Measurements from ENCODE around the gene ZNF783. TPM values are rescaled to one million over a fixed set of nuclear protein-coding genes. Genes with fewer than 3 reads are reported as not detected.

ZNF783 gene
- total RNA-seq, 1 donor = 13.4 TPM

DNA sequence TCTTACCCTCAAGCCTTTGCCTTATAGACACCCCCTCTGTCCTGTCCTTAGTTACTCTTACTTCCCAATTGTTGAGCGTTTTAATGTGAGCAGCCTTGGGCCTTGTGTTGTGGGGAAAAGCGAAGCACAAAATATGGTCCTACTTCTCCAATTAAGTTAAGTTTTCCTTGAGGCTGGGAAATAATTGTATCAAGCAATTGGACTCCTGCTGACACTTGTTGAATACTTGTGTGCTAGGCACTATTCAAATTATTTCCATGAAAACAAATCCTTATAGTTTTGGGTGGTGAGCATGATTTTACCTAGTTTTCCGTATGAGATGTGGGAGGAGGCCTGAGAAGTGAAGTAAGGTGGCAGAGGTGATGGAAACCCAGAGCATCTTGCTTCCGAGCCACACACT, 5.4 kb upstream of the ZNF783 start:
- no peak overlapping the region for H3K4me3 ChIP-seq (ENCODE audit: insufficient read depth, low read length)
- peaks cover 9% of the 10 kb centered on the region for H3K4me1 ChIP-seq (ENCODE audit: insufficient read depth, low read length)
- H3K36me3 ChIP-seq (ENCODE audit: insufficient read depth, low read length) = peaks cover 32% of the 10 kb centered on the region
- TF ChIP-seq, protein P1, sequence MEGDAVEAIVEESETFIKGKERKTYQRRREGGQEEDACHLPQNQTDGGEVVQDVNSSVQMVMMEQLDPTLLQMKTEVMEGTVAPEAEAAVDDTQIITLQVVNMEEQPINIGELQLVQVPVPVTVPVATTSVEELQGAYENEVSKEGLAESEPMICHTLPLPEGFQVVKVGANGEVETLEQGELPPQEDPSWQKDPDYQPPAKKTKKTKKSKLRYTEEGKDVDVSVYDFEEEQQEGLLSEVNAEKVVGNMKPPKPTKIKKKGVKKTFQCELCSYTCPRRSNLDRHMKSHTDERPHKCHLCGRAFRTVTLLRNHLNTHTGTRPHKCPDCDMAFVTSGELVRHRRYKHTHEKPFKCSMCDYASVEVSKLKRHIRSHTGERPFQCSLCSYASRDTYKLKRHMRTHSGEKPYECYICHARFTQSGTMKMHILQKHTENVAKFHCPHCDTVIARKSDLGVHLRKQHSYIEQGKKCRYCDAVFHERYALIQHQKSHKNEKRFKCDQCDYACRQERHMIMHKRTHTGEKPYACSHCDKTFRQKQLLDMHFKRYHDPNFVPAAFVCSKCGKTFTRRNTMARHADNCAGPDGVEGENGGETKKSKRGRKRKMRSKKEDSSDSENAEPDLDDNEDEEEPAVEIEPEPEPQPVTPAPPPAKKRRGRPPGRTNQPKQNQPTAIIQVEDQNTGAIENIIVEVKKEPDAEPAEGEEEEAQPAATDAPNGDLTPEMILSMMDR (IDR thresholded peaks at IDR 0.05; ENCODE audit: extremely low read depth, low read depth, low read length) = no peak
- no peak for DNase-seq (ENCODE audit: insufficient read length, low spot score, missing footprints)
- no peaks in the 10 kb centered on the region for H3K27me3 ChIP-seq (ENCODE audit: insufficient read depth, low read length)
- no peak overlapping the region for H3K27ac ChIP-seq (ENCODE audit: low read depth, low read length)
- no peak overlapping the region for H2AFZ ChIP-seq (ENCODE audit: low read length)
- H4K20me1 ChIP-seq (ENCODE audit: insufficient read depth, low read length) = no peaks in the 10 kb centered on the region
- H3K4me2 ChIP-seq (ENCODE audit: insufficient read depth, low read length) = no peak overlapping the region
- H3K79me2 ChIP-seq (ENCODE audit: insufficient read depth, low read length) = no peaks in the 10 kb centered on the region
- H3K9me3 ChIP-seq (ENCODE audit: low read depth, low read length) = no peaks in the 10 kb centered on the region

DNA sequence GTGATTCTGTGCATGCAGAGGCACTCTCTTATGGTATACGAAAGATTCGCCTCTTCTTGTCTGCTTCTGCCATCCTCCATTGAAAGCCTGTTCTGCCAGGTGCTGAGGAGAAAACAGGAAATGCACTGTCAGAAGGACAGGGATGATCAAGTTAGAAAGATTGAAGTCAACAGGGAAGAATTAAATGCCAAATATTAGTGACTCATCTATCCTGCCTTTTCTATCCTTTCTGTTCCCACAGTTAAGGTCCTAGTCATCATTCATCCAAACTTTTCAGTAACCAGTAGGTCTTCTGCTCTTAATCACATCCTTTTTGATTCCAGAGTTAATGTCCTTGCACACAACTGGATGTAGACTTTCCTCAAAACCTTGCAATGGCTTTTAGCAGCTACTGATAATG, 4.8 kb upstream of the ZNF783 start:
- no peak overlapping the region for H2AFZ ChIP-seq (ENCODE audit: low read length)
- H3K4me1 ChIP-seq (ENCODE audit: insufficient read depth, low read length) = peaks cover 10% of the 10 kb centered on the region
- H3K9me3 ChIP-seq (ENCODE audit: low read depth, low read length) = no peaks in the 10 kb centered on the region
- TF ChIP-seq, protein P1 (IDR thresholded peaks at IDR 0.05; ENCODE audit: extremely low read depth, low read depth, low read length) = no peak
- H3K27me3 ChIP-seq (ENCODE audit: insufficient read depth, low read length) = no peaks in the 10 kb centered on the region
- no peaks in the 10 kb centered on the region for H4K20me1 ChIP-seq (ENCODE audit: insufficient read depth, low read length)
- H3K79me2 ChIP-seq (ENCODE audit: insufficient read depth, low read length) = no peaks in the 10 kb centered on the region
- H3K27ac ChIP-seq (ENCODE audit: low read depth, low read length) = no peak overlapping the region
- peak; percentile 60 for DNase-seq (ENCODE audit: insufficient read length, low spot score, missing footprints)
- H3K4me2 ChIP-seq (ENCODE audit: insufficient read depth, low read length) = no peak overlapping the region
- peaks cover 27% of the 10 kb centered on the region for H3K36me3 ChIP-seq (ENCODE audit: insufficient read depth, low read length)
- no peak overlapping the region for H3K4me3 ChIP-seq (ENCODE audit: insufficient read depth, low read length)

DNA sequence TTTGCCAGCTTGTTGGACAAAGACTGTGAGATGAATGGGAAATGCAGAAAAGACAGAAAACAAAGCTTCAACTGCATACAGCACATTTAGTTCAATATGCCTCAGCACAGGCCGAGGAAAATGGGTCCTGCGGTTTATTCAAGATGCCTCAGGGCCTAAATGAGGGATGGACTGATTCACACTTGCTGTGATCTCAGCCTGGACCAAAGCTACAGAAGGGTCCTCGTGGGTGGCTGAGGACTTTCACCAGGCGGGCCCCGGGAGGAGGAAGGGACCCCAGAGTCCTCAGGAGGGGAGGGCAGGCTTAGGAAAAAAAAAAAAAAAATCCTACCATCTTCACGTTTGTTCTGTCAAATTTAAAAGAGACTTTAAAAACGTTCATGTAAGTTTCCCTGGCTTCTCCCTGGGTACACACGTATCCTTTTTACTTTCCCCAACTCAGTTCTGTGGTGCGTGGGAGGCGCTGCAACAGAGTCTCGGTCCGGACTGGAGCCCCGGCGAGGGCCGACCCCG, 624 bp upstream of the ZNF783 start:
- peaks cover 32% of the 10 kb centered on the region for H3K79me2 ChIP-seq (ENCODE audit: insufficient read depth, low read length)
- no peaks in the 10 kb centered on the region for H3K9me3 ChIP-seq (ENCODE audit: low read depth, low read length)
- no peak for DNase-seq (ENCODE audit: insufficient read length, low spot score, missing footprints)
- peaks cover 18% of the 10 kb centered on the region for H3K36me3 ChIP-seq (ENCODE audit: insufficient read depth, low read length)
- peak overlapping the region; percentile 78 for H3K4me3 ChIP-seq (ENCODE audit: insufficient read depth, low read length)
- H4K20me1 ChIP-seq (ENCODE audit: insufficient read depth, low read length) = peaks cover 2% of the 10 kb centered on the region
- TF ChIP-seq, protein P1 (IDR thresholded peaks at IDR 0.05; ENCODE audit: extremely low read depth, low read depth, low read length) = no peak
- H3K4me2 ChIP-seq (ENCODE audit: insufficient read depth, low read length) = peak overlapping the region; percentile 88
- H3K27ac ChIP-seq (ENCODE audit: low read depth, low read length) = peak overlapping the region; percentile 96
- peaks cover 10% of the 10 kb centered on the region for H3K4me1 ChIP-seq (ENCODE audit: insufficient read depth, low read length)
- peak overlapping the region; percentile 82 for H2AFZ ChIP-seq (ENCODE audit: low read length)
- H3K27me3 ChIP-seq (ENCODE audit: insufficient read depth, low read length) = no peaks in the 10 kb centered on the region

DNA sequence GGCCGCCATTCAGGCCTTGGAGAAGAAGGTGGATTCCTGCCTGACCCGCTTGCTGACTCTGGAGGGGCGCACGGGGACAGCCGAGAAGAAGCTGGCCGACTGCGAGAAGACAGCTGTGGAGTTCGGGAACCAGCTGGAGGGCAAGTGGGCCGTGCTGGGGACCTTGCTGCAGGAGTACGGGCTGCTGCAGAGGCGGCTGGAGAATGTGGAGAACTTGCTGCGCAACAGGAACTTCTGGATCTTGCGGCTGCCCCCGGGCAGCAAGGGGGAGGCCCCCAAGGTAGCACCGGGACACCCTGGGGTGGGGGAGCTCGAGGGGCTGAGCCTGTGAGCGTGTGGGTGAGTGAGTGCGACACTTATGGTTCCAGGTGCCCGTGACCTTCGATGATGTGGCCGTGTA, 4.5 kb downstream of the ZNF783 start:
- H3K27me3 ChIP-seq (ENCODE audit: insufficient read depth, low read length) = no peaks in the 10 kb centered on the region
- H3K4me3 ChIP-seq (ENCODE audit: insufficient read depth, low read length) = no peak overlapping the region
- peaks cover 4% of the 10 kb centered on the region for H4K20me1 ChIP-seq (ENCODE audit: insufficient read depth, low read length)
- no peaks in the 10 kb centered on the region for H3K9me3 ChIP-seq (ENCODE audit: low read depth, low read length)
- H3K4me1 ChIP-seq (ENCODE audit: insufficient read depth, low read length) = peaks cover 1% of the 10 kb centered on the region
- H3K36me3 ChIP-seq (ENCODE audit: insufficient read depth, low read length) = peaks cover 46% of the 10 kb centered on the region
- no peak overlapping the region for H3K27ac ChIP-seq (ENCODE audit: low read depth, low read length)
- H3K79me2 ChIP-seq (ENCODE audit: insufficient read depth, low read length) = peaks cover 50% of the 10 kb centered on the region
- TF ChIP-seq, protein P1 (IDR thresholded peaks at IDR 0.05; ENCODE audit: extremely low read depth, low read depth, low read length) = no peak
- H3K4me2 ChIP-seq (ENCODE audit: insufficient read depth, low read length) = no peak overlapping the region
- peak; percentile 5 for DNase-seq (ENCODE audit: insufficient read length, low spot score, missing footprints)
- no peak overlapping the region for H2AFZ ChIP-seq (ENCODE audit: low read length)

Measured in osteoblast (primary cell).